ENCODE data around the gene CENATAC.
"Not testable (repeated sequence)": the region's sequence is repeated elsewhere in the genome, so short reads cannot be mapped to it uniquely, and the experiment has no call there.

CENATAC gene

GRCh38 chr11:118997627-118998387, at the start of gene CENATAC:
Gene CENATAC (plus strand): TSS chr11:118998138. CDS start chr11:118998198, 60 bp downstream.
- Mint-ChIP-seq H3K27me3 (no peaks in the 10 kb centered on the region), H3K4me1 (peaks cover 15 to 44% of the 10 kb centered on the region in 2 donors), H3K27ac (peak within 1 kb of the TSS; percentile 97), H3K9me3 (no peaks in the 10 kb centered on the region), H3K36me3 (peaks cover 13 to 27% of the 10 kb centered on the region in 2 donors), H3K4me3 (peak within 1 kb of the TSS; percentile 97 to 98)
- ATAC-seq (replicated peaks) (peak; percentile 90 to 97), DNase-seq (peak; percentile 93)

- Mint-ChIP-seq H3K27me3 (peaks cover 21 to 30% of the 10 kb centered on the region in 2 donors), H3K4me3 (no peak overlapping the region), H3K9me3 (no peaks in the 10 kb centered on the region), H3K36me3 (no peaks in the 10 kb centered on the region), H3K27ac (no peak overlapping the region), H3K4me1 (peaks cover 5 to 10% of the 10 kb centered on the region in 2 donors)
- no peak for ATAC-seq (replicated peaks)
- no peak for DNase-seq
Measured at GRCh38 chr11:118953265-118953664, 44.7 kb upstream of the CENATAC start.

- H3K27ac Mint-ChIP-seq; H3K36me3 Mint-ChIP-seq; DNase-seq; H3K4me3 Mint-ChIP-seq; H3K4me1 Mint-ChIP-seq; H3K9me3 Mint-ChIP-seq; ATAC-seq (replicated peaks): not testable (repeated sequence)
- H3K27me3 Mint-ChIP-seq = peaks cover 21 to 30% of the 10 kb centered on the region in 2 donors
Measured at GRCh38 chr11:118953976-118954375, 44.0 kb upstream of the CENATAC start.

- Mint-ChIP-seq H3K4me1 (peaks cover 5 to 10% of the 10 kb centered on the region in 2 donors), H3K36me3 (no peaks in the 10 kb centered on the region), H3K4me3 (no peak within 1 kb of the TSS), H3K9me3 (no peaks in the 10 kb centered on the region), H3K27me3 (peaks cover 21 to 27% of the 10 kb centered on the region in 2 donors), H3K27ac (no peak within 1 kb of the TSS)
- DNase-seq (peak; percentile 73), ATAC-seq (replicated peaks) (peak; percentile 99)
Measured at GRCh38 chr11:118956094-118956846, 41.7 kb upstream of the CENATAC start, which contains the start of gene UPK2. Gene UPK2 (plus strand): TSS chr11:118956298. CDS start chr11:118956351, 53 bp downstream.

- DNase-seq (no peak), ATAC-seq (replicated peaks) (no peak)
- peaks cover 21 to 24% of the 10 kb centered on the region in 2 donors for H3K27me3 Mint-ChIP-seq
- no peak overlapping the region for H3K27ac Mint-ChIP-seq
- H3K4me3 Mint-ChIP-seq = no peak overlapping the region
- no peaks in the 10 kb centered on the region for H3K9me3 Mint-ChIP-seq
- H3K36me3 Mint-ChIP-seq = no peaks in the 10 kb centered on the region
- peaks cover 5 to 10% of the 10 kb centered on the region in 2 donors for H3K4me1 Mint-ChIP-seq
Measured at GRCh38 chr11:118956847-118957469, 41.0 kb upstream of the CENATAC start.

GRCh38 chr11:118957549-118957948, 40.4 kb upstream of the CENATAC start:
- no peak overlapping the region for H3K4me3 Mint-ChIP-seq
- no peaks in the 10 kb centered on the region for H3K36me3 Mint-ChIP-seq
- DNase-seq = no peak
- no peak for ATAC-seq (replicated peaks)
- H3K27me3 Mint-ChIP-seq = peaks cover 21 to 24% of the 10 kb centered on the region in 2 donors
- peaks cover 5 to 10% of the 10 kb centered on the region in 2 donors for H3K4me1 Mint-ChIP-seq
- no peak overlapping the region for H3K27ac Mint-ChIP-seq
- H3K9me3 Mint-ChIP-seq = no peaks in the 10 kb centered on the region

GRCh38 chr11:118957968-118958367, 40.0 kb upstream of the CENATAC start:
- H3K4me1 Mint-ChIP-seq = peaks cover 5 to 10% of the 10 kb centered on the region in 2 donors
- H3K27me3 Mint-ChIP-seq = peaks cover 21 to 24% of the 10 kb centered on the region in 2 donors
- DNase-seq = no peak
- ATAC-seq (replicated peaks) = no peak
- no peak overlapping the region for H3K27ac Mint-ChIP-seq
- H3K9me3 Mint-ChIP-seq = no peaks in the 10 kb centered on the region
- H3K36me3 Mint-ChIP-seq = no peaks in the 10 kb centered on the region
- H3K4me3 Mint-ChIP-seq = no peak overlapping the region

GRCh38 chr11:118958577-118958976, 39.4 kb upstream of the CENATAC start:
- Mint-ChIP-seq H3K4me3 (no peak overlapping the region), H3K36me3 (no peaks in the 10 kb centered on the region), H3K4me1 (peaks cover 5 to 10% of the 10 kb centered on the region in 2 donors), H3K27me3 (peaks cover 21 to 23% of the 10 kb centered on the region in 2 donors), H3K9me3 (no peaks in the 10 kb centered on the region), H3K27ac (no peak overlapping the region)
- no peak for DNase-seq
- ATAC-seq (replicated peaks) = no peak

- H3K4me1 Mint-ChIP-seq = peaks cover 5% of the 10 kb centered on the region in 2 donors
- ATAC-seq (replicated peaks) (no peak), DNase-seq (no peak)
- no peak overlapping the region for H3K27ac Mint-ChIP-seq
- H3K4me3 Mint-ChIP-seq = no peak overlapping the region
- no peaks in the 10 kb centered on the region for H3K36me3 Mint-ChIP-seq
- peaks cover 4 to 5% of the 10 kb centered on the region in 2 donors for H3K27me3 Mint-ChIP-seq
- H3K9me3 Mint-ChIP-seq = no peaks in the 10 kb centered on the region
Measured at GRCh38 chr11:118961189-118961588, 36.7 kb upstream of the CENATAC start.

- H3K27me3 Mint-ChIP-seq = peaks cover under 1 to 4% of the 10 kb centered on the region in 2 donors
- H3K4me1 Mint-ChIP-seq = peaks cover under 1 to 3% of the 10 kb centered on the region in 2 donors
- no peaks in the 10 kb centered on the region for H3K36me3 Mint-ChIP-seq
- H3K27ac Mint-ChIP-seq = no peak overlapping the region
- H3K4me3 Mint-ChIP-seq = no peak overlapping the region
- no peaks in the 10 kb centered on the region for H3K9me3 Mint-ChIP-seq
- DNase-seq = no peak
- ATAC-seq (replicated peaks) = no peak
Measured at GRCh38 chr11:118961591-118961990, 36.3 kb upstream of the CENATAC start.

GRCh38 chr11:118969508-118969907, 28.4 kb upstream of the CENATAC start:
- not testable (repeated sequence) for H3K4me1 Mint-ChIP-seq; DNase-seq; H3K27ac Mint-ChIP-seq; ATAC-seq (replicated peaks); H3K36me3 Mint-ChIP-seq; H3K9me3 Mint-ChIP-seq; H3K4me3 Mint-ChIP-seq
- H3K27me3 Mint-ChIP-seq = peaks cover 22% of the 10 kb centered on the region in 2 donors

GRCh38 chr11:118971646-118972045, 26.3 kb upstream of the CENATAC start, which contains the start of gene FOXR1:
Gene FOXR1 (plus strand): TSS chr11:118971761. CDS start chr11:118971932, 171 bp downstream.
- H3K27me3 Mint-ChIP-seq = peaks cover 28 to 35% of the 10 kb centered on the region in 2 donors
- no peak within 1 kb of the TSS for H3K27ac Mint-ChIP-seq
- H3K9me3 Mint-ChIP-seq = peaks cover 0 to 2% of the 10 kb centered on the region in 2 donors
- ATAC-seq (replicated peaks) (no peak), DNase-seq (no peak)
- no peak within 1 kb of the TSS for H3K4me3 Mint-ChIP-seq
- H3K36me3 Mint-ChIP-seq = peaks cover 0 to 4% of the 10 kb centered on the region in 2 donors
- H3K4me1 Mint-ChIP-seq = no peaks in the 10 kb centered on the region

GRCh38 chr11:118973985-118974384, 24.0 kb upstream of the CENATAC start:
- Mint-ChIP-seq H3K27ac (no peak overlapping the region), H3K4me3 (no peak overlapping the region), H3K27me3 (peaks cover 33 to 35% of the 10 kb centered on the region in 2 donors), H3K9me3 (peaks cover 0 to 2% of the 10 kb centered on the region in 2 donors), H3K4me1 (peaks cover 0 to 3% of the 10 kb centered on the region in 2 donors), H3K36me3 (peaks cover 0 to 4% of the 10 kb centered on the region in 2 donors)
- ATAC-seq (replicated peaks) (no peak), DNase-seq (no peak)
